Endothelial cell of hepatic sinusoid (primary cell): ENCODE data around the gene CD274.
"Not testable (repeated sequence)": the region's sequence is repeated elsewhere in the genome, so short reads cannot be mapped to it uniquely, and the experiment has no call there.

Experiments
- in situ Hi-C: cut with HindIII; loops from 2 replicates; pipeline ENCODE4 v1.10.0; 2017; ENCODE audit warnings: low sequenced_read_pairs

Gene CD274

GRCh38 chr9:5492965-5493678 is 42.8 kb downstream of the CD274 start:
- in situ Hi-C loops = no loop called here

GRCh38 chr9:5493679-5494511 is 43.6 kb downstream of the CD274 start:
- in situ Hi-C loops = no loop called here

- in situ Hi-C loops = not testable (repeated sequence)
Measured at GRCh38 chr9:5494765-5495164, 44.4 kb downstream of the CD274 start.

GRCh38 chr9:5499157-5499556 is 48.8 kb downstream of the CD274 start:
- in situ Hi-C loops = no loop called here

GRCh38 chr9:5499889-5500398 is 49.6 kb downstream of the CD274 start:
- in situ Hi-C loops = no loop called here

GRCh38 chr9:5500441-5501235 is 50.3 kb downstream of the CD274 start:
- in situ Hi-C loops = no loop called here

GRCh38 chr9:5502553-5502952 is 52.2 kb downstream of the CD274 start:
- in situ Hi-C loops = no loop called here

- in situ Hi-C loops = no loop called here
Measured at GRCh38 chr9:5509573-5509972, 59.2 kb downstream of the CD274 start.

GRCh38 chr9:5510360-5510931 is 60.1 kb downstream of the CD274 start, which contains the start of gene PDCD1LG2:
TSS of gene PDCD1LG2 (plus strand) at chr9:5510531. CDS start at chr9:5522547, 12,016 bp downstream.
- in situ Hi-C loops = no loop called here

GRCh38 chr9:5510989-5511388 is 60.6 kb downstream of the CD274 start:
- in situ Hi-C loops = no loop called here

- in situ Hi-C loops = no loop called here
Measured at GRCh38 chr9:5511476-5511875, 61.1 kb downstream of the CD274 start.

GRCh38 chr9:5511935-5512580 is 61.7 kb downstream of the CD274 start:
- in situ Hi-C loops = no loop called here

GRCh38 chr9:5512658-5513452 is 62.5 kb downstream of the CD274 start:
- in situ Hi-C loops = no loop called here

GRCh38 chr9:5513966-5514616 is 63.7 kb downstream of the CD274 start:
- in situ Hi-C loops = no loop called here

- in situ Hi-C loops = no loop called here
Measured at GRCh38 chr9:5514617-5515260, 64.4 kb downstream of the CD274 start.

GRCh38 chr9:5515261-5515650 is 64.9 kb downstream of the CD274 start:
- in situ Hi-C loops = no loop called here

- in situ Hi-C loops = no loop called here
Measured at GRCh38 chr9:5516453-5517220, 66.3 kb downstream of the CD274 start.
